ENCODE measurements around the gene ARL6. TPM values are rescaled to one million over a fixed set of nuclear protein-coding genes. Genes with fewer than 3 reads are reported as not detected.

The ARL6 gene
- total RNA-seq, 4 donors from 2014 or later: 1.2 to 4.3 (median 3.2) TPM

DNA sequence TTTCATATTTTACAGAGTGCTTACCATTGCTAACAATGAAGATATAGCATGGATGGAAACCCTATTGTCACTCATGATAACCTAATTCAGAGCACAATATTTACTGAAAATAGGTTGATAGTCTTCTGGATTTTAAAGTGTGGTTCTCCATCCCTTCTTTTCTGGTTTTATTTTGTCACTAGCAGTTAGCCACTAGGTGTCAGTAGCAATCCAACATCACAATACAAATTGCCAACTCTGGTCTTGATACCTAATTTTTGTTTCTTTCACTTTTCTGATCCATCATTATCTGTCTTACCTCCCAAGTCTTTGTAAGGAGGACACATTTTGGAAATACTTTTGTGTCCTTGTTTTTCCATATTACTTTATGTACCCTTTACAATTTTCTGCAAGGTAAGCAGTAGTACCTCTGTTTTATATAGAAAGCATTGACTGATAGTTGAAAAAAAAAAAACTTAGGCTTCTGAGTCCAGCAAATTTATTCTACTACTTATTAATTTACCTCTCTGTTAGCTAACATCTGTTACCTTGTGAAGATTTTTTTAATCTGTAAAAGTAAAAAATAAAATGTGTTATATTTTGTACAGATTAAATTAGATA is 29.0 kb downstream of the ARL6 start:
- no peaks in the 10 kb centered on the region for H3K27me3 ChIP-seq
- H3K36me3 ChIP-seq: no peaks in the 10 kb centered on the region
- intact Hi-C loops (cut with DNase I; ENCODE audit: low total_unique reads) (loop anchor here (1.0 kb wide), 1 partner anchor 230 kb away; no protein-coding TSS in a partner anchor), in situ Hi-C loops (cut with MboI; ENCODE audit: low sequenced_read_pairs in 4 of 4) (loop anchor here (5.0 kb wide), 1 partner anchor 229 kb away; no protein-coding TSS in a partner anchor)
- ATAC-seq: no peak
- H3K9me3 ChIP-seq: no peaks in the 10 kb centered on the region
- no peak for DNase-seq
- no peak for TF ChIP-seq POLR2A (IDR thresholded peaks at IDR 0.05)
- TF ChIP-seq, protein P1, sequence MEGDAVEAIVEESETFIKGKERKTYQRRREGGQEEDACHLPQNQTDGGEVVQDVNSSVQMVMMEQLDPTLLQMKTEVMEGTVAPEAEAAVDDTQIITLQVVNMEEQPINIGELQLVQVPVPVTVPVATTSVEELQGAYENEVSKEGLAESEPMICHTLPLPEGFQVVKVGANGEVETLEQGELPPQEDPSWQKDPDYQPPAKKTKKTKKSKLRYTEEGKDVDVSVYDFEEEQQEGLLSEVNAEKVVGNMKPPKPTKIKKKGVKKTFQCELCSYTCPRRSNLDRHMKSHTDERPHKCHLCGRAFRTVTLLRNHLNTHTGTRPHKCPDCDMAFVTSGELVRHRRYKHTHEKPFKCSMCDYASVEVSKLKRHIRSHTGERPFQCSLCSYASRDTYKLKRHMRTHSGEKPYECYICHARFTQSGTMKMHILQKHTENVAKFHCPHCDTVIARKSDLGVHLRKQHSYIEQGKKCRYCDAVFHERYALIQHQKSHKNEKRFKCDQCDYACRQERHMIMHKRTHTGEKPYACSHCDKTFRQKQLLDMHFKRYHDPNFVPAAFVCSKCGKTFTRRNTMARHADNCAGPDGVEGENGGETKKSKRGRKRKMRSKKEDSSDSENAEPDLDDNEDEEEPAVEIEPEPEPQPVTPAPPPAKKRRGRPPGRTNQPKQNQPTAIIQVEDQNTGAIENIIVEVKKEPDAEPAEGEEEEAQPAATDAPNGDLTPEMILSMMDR (IDR thresholded peaks at IDR 0.05 in 4 of 5, conservative IDR thresholded peaks at IDR 0.05 in 1 of 5): peak; percentile 69 to 82 (median 76)
- no peak overlapping the region for H3K4me3 ChIP-seq
- peaks cover 0 to 3% of the 10 kb centered on the region in 2 donors for H3K4me1 ChIP-seq
- no peak overlapping the region for H3K27ac ChIP-seq

DNA sequence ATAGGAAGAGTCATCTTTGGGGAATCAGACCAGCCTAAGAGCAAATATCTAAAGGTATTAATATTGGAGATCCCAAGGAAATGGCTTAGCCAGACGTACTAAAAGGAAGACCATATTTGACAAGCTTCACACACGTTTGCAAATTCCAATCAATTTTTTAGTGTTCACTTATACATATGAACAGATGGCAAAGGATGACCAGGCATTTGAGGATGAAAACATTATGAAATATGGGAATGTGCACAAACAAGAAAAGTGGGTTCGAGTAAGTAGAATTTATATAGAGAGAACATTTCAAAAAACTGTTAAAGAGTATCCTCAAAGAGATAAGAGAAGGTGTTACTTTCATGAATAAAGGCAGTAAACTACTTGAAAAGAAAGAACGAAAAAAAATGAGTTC is 31.4 kb downstream of the ARL6 start:
- ATAC-seq: no peak
- in situ Hi-C loops (cut with MboI; ENCODE audit: low sequenced_read_pairs in 4 of 4): no loop called here

DNA sequence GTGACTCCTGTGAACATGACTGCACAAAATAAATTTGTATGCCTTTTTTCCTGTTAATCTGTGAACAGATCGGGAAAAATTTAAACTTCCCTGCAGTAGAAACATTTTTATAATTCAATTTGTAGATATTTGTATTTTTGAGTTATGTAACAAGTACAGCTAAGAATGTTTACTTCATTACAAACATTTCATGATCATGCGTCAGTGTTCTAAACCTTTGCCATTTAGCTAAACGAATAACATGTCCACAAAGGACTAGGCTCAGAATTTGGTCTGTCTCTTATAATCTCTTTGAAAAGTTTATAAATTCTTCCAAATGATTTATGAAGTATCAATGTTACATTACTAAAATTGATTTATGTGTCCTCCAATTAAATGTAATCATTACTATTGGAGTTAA is 39.9 kb downstream of the ARL6 start:
- Histone ChIP-seq H3K27ac (no peak overlapping the region), H3K27me3 (no peaks in the 10 kb centered on the region), H3K4me1 (no peaks in the 10 kb centered on the region), H3K4me3 (no peak overlapping the region), H3K9me3 (no peaks in the 10 kb centered on the region), H3K36me3 (no peaks in the 10 kb centered on the region)
- ATAC-seq (no peak), DNase-seq (no peak)
- intact Hi-C loops (cut with DNase I; ENCODE audit: low total_unique reads): no loop called here
- TF ChIP-seq, protein P1 (IDR thresholded peaks at IDR 0.05 in 4 of 5, conservative IDR thresholded peaks at IDR 0.05 in 1 of 5): no peak
- no peak for TF ChIP-seq POLR2A (IDR thresholded peaks at IDR 0.05)
- in situ Hi-C loops (cut with MboI; ENCODE audit: low sequenced_read_pairs in 4 of 4): no loop called here

More for the DNA sequence above, 31.4 kb downstream of the ARL6 start:
- no peak for DNase-seq
- H3K27me3 ChIP-seq: no peaks in the 10 kb centered on the region
- H3K36me3 ChIP-seq: no peaks in the 10 kb centered on the region
- intact Hi-C loops (cut with DNase I; ENCODE audit: low total_unique reads): no loop called here
- no peak for TF ChIP-seq POLR2A (IDR thresholded peaks at IDR 0.05)
- TF ChIP-seq, protein P1 (IDR thresholded peaks at IDR 0.05 in 4 of 5, conservative IDR thresholded peaks at IDR 0.05 in 1 of 5): no peak
- H3K4me3 ChIP-seq: no peak overlapping the region
- no peaks in the 10 kb centered on the region for H3K9me3 ChIP-seq
- H3K27ac ChIP-seq: no peak overlapping the region
- H3K4me1 ChIP-seq: peaks cover 0 to 3% of the 10 kb centered on the region in 2 donors

DNA sequence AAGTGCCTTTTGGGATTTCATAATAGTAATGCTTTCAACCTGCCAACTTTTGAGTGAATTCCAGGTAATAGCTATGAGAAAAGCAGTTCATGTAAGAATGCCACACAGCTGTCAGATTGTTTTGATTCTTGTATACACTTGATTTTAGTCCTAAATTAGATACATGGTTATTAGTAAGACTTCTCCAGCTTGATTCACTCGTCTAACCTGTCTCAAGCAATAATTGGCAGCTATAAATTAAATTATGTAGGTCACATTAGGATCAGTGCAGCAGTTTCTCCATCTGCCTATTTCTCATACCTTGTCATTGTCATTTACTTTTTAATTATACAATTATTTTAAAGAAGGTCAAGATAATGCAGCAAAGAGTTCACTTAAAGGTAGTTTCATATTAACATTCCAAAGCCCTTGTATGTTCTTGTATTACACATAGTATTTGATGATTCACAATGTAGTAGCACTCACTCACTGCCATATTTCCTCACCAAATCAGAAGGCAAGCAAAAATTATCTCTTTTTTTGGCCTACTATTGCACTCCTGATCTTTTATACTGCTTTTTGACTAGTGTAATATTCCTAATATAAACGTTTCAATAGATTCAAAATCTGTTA is 46.3 kb downstream of the ARL6 start:
- in situ Hi-C loops (cut with MboI; ENCODE audit: low sequenced_read_pairs in 4 of 4): no loop called here
- no peak for TF ChIP-seq POLR2A (IDR thresholded peaks at IDR 0.05)
- TF ChIP-seq, protein P1 (IDR thresholded peaks at IDR 0.05 in 4 of 5, conservative IDR thresholded peaks at IDR 0.05 in 1 of 5): no peak

More for the DNA sequence above, 46.3 kb downstream of the ARL6 start:
- H3K4me3 ChIP-seq: no peak overlapping the region
- intact Hi-C loops (cut with DNase I; ENCODE audit: low total_unique reads): no loop called here
- no peak for ATAC-seq
- H3K27ac ChIP-seq: no peak overlapping the region
- no peaks in the 10 kb centered on the region for H3K36me3 ChIP-seq
- H3K4me1 ChIP-seq: no peaks in the 10 kb centered on the region
- no peak for DNase-seq
- no peaks in the 10 kb centered on the region for H3K9me3 ChIP-seq
- no peaks in the 10 kb centered on the region for H3K27me3 ChIP-seq

Measured in gastrocnemius medialis (tissue), 4 donors.